Measurements from ENCODE around the gene LCP2. TPM values are rescaled to one million over a fixed set of nuclear protein-coding genes. Genes with fewer than 3 reads are reported as not detected.

The LCP2 gene
- polyA plus RNA-seq, 1 experiment, result not detected

DNA sequence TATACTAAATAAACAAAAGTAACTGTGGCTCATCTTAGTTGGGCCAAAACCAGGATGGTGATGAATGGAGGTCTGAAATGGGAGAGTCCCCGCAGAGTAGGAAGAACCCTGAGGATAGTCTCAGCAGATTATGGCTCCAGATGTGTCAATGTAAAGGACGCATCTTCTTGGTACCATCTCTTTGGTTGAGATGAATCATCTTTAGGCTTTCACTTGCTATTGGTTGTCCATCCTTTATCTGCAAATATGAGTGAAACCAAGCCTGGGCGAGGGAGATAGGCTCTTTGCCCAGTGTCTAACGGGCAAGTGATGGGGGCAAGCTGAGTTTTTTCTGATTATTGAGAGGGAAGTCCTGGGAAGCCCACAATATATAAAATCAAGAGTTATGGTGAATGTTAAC is 19.4 kb upstream of the LCP2 start:
- TF ChIP-seq CTCF (IDR thresholded peaks at IDR 0.05; ENCODE audit: insufficient read depth, low read depth, low read length), result no peak
- POLR2A ChIA-PET, result no interaction called here

GRCh38 chr5:170315154-170315553 is 17.6 kb upstream of the LCP2 start:
- CTCF ChIA-PET, result no interaction called here
- POLR2A ChIA-PET, result no interaction called here
- no peak overlapping the region for H3K4me3 ChIP-seq (ENCODE audit: low read depth, low read length)

More for the DNA sequence above, 19.4 kb upstream of the LCP2 start:
- Histone ChIP-seq H3K36me3 (ENCODE audit: control insufficient read depth, insufficient read depth, low read length) (no peaks in the 10 kb centered on the region), H3K27me3 (ENCODE audit: control insufficient read depth, insufficient read depth, low read length) (no peaks in the 10 kb centered on the region), H3K4me3 (ENCODE audit: low read depth, low read length) (no peak overlapping the region)
- no peak for DNase-seq (ENCODE audit: low read depth)
- CTCF ChIA-PET, result no interaction called here

DNA sequence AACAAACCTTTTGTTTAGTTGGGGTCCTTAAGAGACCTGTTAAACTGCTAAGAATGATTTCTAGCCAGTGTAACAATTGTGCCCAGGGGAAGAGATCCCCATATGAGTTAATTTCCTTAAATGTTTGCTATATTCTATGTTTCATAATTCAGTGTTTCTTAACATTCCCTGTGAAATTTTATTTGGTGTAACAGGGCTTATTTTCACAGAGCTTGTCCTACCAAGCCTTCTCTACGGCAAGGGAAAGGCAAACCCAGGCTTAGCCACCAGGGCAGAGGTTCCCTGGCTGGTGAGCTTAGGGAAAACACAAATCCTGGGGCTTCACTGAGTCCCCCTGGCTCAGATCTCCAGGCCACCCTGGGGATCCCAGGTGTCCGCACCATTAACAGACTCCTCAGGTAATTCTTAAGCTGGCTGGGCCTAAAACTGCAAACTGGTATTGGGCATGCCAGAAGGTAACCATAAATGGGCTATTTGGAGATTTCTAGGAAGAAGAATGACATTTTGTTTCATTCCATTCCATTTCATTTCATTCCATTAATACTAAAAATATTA is 17.0 kb upstream of the LCP2 start:
- no peak for TF ChIP-seq CTCF (IDR thresholded peaks at IDR 0.05; ENCODE audit: insufficient read depth, low read depth, low read length)
- ChIA-PET POLR2A (no interaction called here), CTCF (no interaction called here)
- no peak for DNase-seq (ENCODE audit: low read depth)
- Histone ChIP-seq H3K27me3 (ENCODE audit: control insufficient read depth, insufficient read depth, low read length) (no peaks in the 10 kb centered on the region), H3K4me3 (ENCODE audit: low read depth, low read length) (no peak overlapping the region), H3K36me3 (ENCODE audit: control insufficient read depth, insufficient read depth, low read length) (no peaks in the 10 kb centered on the region)

More at GRCh38 chr5:170315154-170315553, 17.6 kb upstream of the LCP2 start:
- Histone ChIP-seq H3K36me3 (ENCODE audit: control insufficient read depth, insufficient read depth, low read length) (no peaks in the 10 kb centered on the region), H3K27me3 (ENCODE audit: control insufficient read depth, insufficient read depth, low read length) (no peaks in the 10 kb centered on the region)
- TF ChIP-seq CTCF (IDR thresholded peaks at IDR 0.05; ENCODE audit: insufficient read depth, low read depth, low read length), result no peak
- no peak for DNase-seq (ENCODE audit: low read depth)

GRCh38 chr5:170313816-170314215 is 16.2 kb upstream of the LCP2 start:
- POLR2A ChIA-PET, result no interaction called here
- TF ChIP-seq CTCF (IDR thresholded peaks at IDR 0.05; ENCODE audit: insufficient read depth, low read depth, low read length), result no peak
- DNase-seq (ENCODE audit: low read depth), result no peak

DNA sequence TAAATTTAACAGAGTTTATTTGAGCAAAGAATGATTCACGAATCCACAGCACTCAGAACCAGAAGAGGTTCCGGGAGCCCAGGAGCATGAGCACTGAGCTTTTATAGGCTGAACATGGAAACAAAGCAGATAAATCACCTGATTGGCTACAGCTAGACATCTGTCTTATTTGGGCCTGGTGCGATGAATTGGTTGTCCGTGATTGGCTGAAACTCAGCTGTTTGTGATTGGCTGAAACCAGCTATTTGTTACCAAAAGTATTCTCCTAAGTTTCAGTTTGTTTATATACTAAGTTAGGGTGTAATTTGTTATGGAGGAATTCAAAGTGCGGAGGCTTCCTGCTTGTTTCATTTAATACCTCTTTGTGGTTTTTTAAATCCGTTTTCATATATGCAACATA is 15.8 kb upstream of the LCP2 start:
- CTCF ChIA-PET, result interaction anchor here (0.8 kb wide), 1 partner anchor 391 kb away, joined by 3 read pairs; no protein-coding TSS in a partner anchor
- no peak for DNase-seq (ENCODE audit: low read depth)
- H3K27me3 ChIP-seq (ENCODE audit: control insufficient read depth, insufficient read depth, low read length), result no peaks in the 10 kb centered on the region
- no peak for TF ChIP-seq CTCF (IDR thresholded peaks at IDR 0.05; ENCODE audit: insufficient read depth, low read depth, low read length)
- no peaks in the 10 kb centered on the region for H3K36me3 ChIP-seq (ENCODE audit: control insufficient read depth, insufficient read depth, low read length)
- POLR2A ChIA-PET, result no interaction called here
- no peak overlapping the region for H3K4me3 ChIP-seq (ENCODE audit: low read depth, low read length)

More at GRCh38 chr5:170313816-170314215, 16.2 kb upstream of the LCP2 start:
- Histone ChIP-seq H3K4me3 (ENCODE audit: low read depth, low read length) (no peak overlapping the region), H3K27me3 (ENCODE audit: control insufficient read depth, insufficient read depth, low read length) (no peaks in the 10 kb centered on the region), H3K36me3 (ENCODE audit: control insufficient read depth, insufficient read depth, low read length) (no peaks in the 10 kb centered on the region)
- CTCF ChIA-PET, result no interaction called here

All from BJ (cell line).